PC-9 (cell line): ENCODE data around the gene TSHZ3. TPM values are rescaled to one million over a fixed set of nuclear protein-coding genes. Genes with fewer than 3 reads are reported as not detected.

ENCODE experiments used
- BruUV-seq: library from RNA; stranded (reverse); fragments of 400-500 nt; replicated peaks from 2 replicates; lab custom pipeline; 2021; lab: Mats Ljungman, UMichigan
- CTCF ChIA-PET: fragments of 300-600 bp; sonication (Branson Sonifier 250); formaldehyde crosslinking; loops from one replicate; lab custom pipeline; 2022; ENCODE audit warnings: antibody characterized with exemption; lab: Charles Lee
- POLR2A ChIA-PET: fragments of 300-600 bp; sonication (Branson Sonifier 250); formaldehyde crosslinking; loops from one replicate; lab custom pipeline; 2022; ENCODE audit warnings: antibody characterized with exemption; ENCODE audit not compliant: unreplicated experiment; lab: Charles Lee
- DNase-seq, 2 experiments: peaks; one replicate each; pipeline versions ENCODE4 v3.0.0 to v3.0.0-alpha.2; 2015 to 2022; ENCODE audit warnings: mixed read lengths in 1 of 2
- H2AFZ ChIP-seq: fragments of 200-600 bp; sonication (generic); 2 replicates; pipeline ENCODE4 v1.8.1; 2017; ENCODE audit warnings: antibody characterized with exemption
- H3F3A ChIP-seq: fragments of 200-600 bp; sonication (generic); 2 replicates; pipeline ENCODE4 v1.8.1; 2017; ENCODE audit warnings: antibody characterized with exemption, mild to moderate bottlenecking, low read depth; ENCODE audit not compliant: insufficient read depth
- H3K27ac ChIP-seq: fragments of 200-600 bp; sonication (generic); 2 replicates; pipeline ENCODE4 v1.6.1; 2016; ENCODE audit warnings: mixed run types
- H3K27me3 ChIP-seq: fragments of 200-600 bp; sonication (generic); 2 replicates; pipeline ENCODE4 v1.6.1; 2016; ENCODE audit warnings: low read depth, mixed run types; ENCODE audit not compliant: insufficient read depth
- H3K36me3 ChIP-seq: fragments of 200-600 bp; sonication (generic); 2 replicates; pipeline ENCODE4 v1.6.1; 2016; ENCODE audit warnings: low read depth, mixed run types
- H3K4me1 ChIP-seq: fragments of 200-600 bp; sonication (generic); replicated peaks from 2 replicates; pipeline ENCODE4 v1.6.1; 2016; ENCODE audit warnings: mixed run types; ENCODE audit not compliant: insufficient read depth
- H3K4me2 ChIP-seq: fragments of 200-600 bp; sonication (generic); 2 replicates; pipeline ENCODE4 v1.6.1; 2017; ENCODE audit warnings: mixed run types
- H3K4me3 ChIP-seq: fragments of 200-600 bp; sonication (generic); 2 replicates; pipeline ENCODE4 v1.6.1; 2016; ENCODE audit warnings: mixed run types
- H3K79me2 ChIP-seq: fragments of 200-600 bp; sonication (generic); 2 replicates; pipeline ENCODE4 v1.6.1; 2017; ENCODE audit warnings: low read depth, mixed run types
- H3K9me2 ChIP-seq: fragments of 200-600 bp; sonication (generic); 2 replicates; pipeline ENCODE4 v1.8.1; 2017; ENCODE audit warnings: mild to moderate bottlenecking; ENCODE audit not compliant: insufficient read depth
- H3K9me3 ChIP-seq: fragments of 200-600 bp; sonication (generic); 2 replicates; pipeline ENCODE4 v1.8.1; 2016; ENCODE audit warnings: low read depth; ENCODE audit not compliant: insufficient read depth
- H4K20me1 ChIP-seq: fragments of 200-600 bp; sonication (generic); 2 replicates; pipeline ENCODE4 v1.8.1; 2017; ENCODE audit not compliant: insufficient read depth
- EZH2 ChIP-seq: fragments of 200-600 bp; sonication (generic); IDR thresholded peaks from 2 replicates; pipeline ENCODE4 v1.8.0; 2017; ENCODE audit warnings: antibody characterized with exemption, low read depth
- intact Hi-C: fragments of 100-400 bp; cut with micrococcal nuclease; formaldehyde crosslinking; loops from one replicate; pipeline ENCODE4 v1.10.0; 2022; ENCODE audit not compliant: unreplicated experiment
- total RNA-seq: library from RNA; stranded (reverse); gene quantifications from 2 replicates; pipeline ENCODE4 v1.2.3, GENCODE V29; 2021
- TF ChIP-seq, protein P1 (sequence below): fragments of 200-600 bp; sonication (generic); conservative IDR thresholded peaks from 2 replicates; pipeline ENCODE4 v1.6.1; 2017; ENCODE audit warnings: mixed run types, antibody characterized with exemption, mild to moderate bottlenecking, moderate library complexity

The TSHZ3 gene
- total RNA-seq, 1 experiment from 2014 or later = not detected

DNA sequence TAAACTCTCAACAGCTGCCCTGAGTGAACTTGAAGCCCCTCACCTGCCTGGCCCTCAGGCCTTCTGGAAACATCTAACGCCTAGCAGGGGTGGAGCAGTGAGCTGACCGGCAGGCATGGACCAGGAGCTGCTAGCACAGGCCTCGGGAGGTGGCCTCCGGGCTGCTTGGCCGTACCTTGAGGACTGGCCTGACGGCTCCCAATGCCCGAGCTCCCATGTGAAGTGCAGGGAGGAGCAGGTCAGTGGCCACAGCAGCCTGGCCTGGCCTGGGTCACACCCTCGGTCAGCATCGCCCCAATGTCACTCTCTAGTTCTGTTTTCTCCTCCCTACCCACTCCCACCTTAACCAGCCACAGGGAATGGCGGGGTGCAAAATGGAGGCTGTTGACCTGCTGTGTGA lies 19.0 kb downstream of the TSHZ3 start:
- no peaks in the 10 kb centered on the region for H3K36me3 ChIP-seq
- TF ChIP-seq, protein P1, sequence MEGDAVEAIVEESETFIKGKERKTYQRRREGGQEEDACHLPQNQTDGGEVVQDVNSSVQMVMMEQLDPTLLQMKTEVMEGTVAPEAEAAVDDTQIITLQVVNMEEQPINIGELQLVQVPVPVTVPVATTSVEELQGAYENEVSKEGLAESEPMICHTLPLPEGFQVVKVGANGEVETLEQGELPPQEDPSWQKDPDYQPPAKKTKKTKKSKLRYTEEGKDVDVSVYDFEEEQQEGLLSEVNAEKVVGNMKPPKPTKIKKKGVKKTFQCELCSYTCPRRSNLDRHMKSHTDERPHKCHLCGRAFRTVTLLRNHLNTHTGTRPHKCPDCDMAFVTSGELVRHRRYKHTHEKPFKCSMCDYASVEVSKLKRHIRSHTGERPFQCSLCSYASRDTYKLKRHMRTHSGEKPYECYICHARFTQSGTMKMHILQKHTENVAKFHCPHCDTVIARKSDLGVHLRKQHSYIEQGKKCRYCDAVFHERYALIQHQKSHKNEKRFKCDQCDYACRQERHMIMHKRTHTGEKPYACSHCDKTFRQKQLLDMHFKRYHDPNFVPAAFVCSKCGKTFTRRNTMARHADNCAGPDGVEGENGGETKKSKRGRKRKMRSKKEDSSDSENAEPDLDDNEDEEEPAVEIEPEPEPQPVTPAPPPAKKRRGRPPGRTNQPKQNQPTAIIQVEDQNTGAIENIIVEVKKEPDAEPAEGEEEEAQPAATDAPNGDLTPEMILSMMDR = no peak
- no peak for TF ChIP-seq EZH2
- no peak for DNase-seq
- no peaks in the 10 kb centered on the region for H3K4me1 ChIP-seq
- H3K79me2 ChIP-seq = no peaks in the 10 kb centered on the region
- H3K9me2 ChIP-seq = no peaks in the 10 kb centered on the region
- CTCF ChIA-PET = no interaction called here
- no peaks in the 10 kb centered on the region for H4K20me1 ChIP-seq
- H3K27me3 ChIP-seq = peaks cover 84% of the 10 kb centered on the region
- no peaks in the 10 kb centered on the region for H3F3A ChIP-seq
- no peak overlapping the region for H2AFZ ChIP-seq
- no peak overlapping the region for H3K4me2 ChIP-seq
- intact Hi-C loops = no loop called here
- no TSS peak for BruUV-seq
- no peaks in the 10 kb centered on the region; the same call in 1 of the 2 replicates for H3K9me3 ChIP-seq
- POLR2A ChIA-PET = no interaction called here
- no peak overlapping the region for H3K4me3 ChIP-seq
- H3K27ac ChIP-seq = no peak overlapping the region

DNA sequence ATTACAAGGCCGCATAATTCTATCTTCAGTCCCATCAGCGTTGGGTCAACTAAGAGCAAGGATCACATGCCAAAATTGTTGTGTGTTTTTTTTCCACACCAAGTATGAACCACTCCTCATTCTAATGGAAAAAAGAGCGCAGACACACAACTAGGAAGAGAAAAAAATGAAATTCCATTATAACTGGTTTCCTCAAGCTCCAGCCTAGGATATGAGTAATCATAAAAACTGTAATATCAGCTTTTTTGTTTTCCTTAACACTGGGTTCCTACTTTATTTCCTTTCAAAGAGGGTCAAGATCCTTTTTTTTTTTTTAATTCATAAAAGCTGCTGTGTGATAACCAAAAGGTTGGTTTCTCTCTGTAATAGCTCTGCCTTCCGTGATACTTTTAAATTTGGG lies 19.4 kb downstream of the TSHZ3 start:
- TF ChIP-seq, protein P1 = no peak
- no peak for TF ChIP-seq EZH2
- H3K4me3 ChIP-seq = no peak overlapping the region
- no peaks in the 10 kb centered on the region for H3K36me3 ChIP-seq
- BruUV-seq = no TSS peak
- CTCF ChIA-PET = no interaction called here
- H3K9me3 ChIP-seq = no peaks in the 10 kb centered on the region; the same call in 1 of the 2 replicates
- no peaks in the 10 kb centered on the region for H3F3A ChIP-seq
- POLR2A ChIA-PET = no interaction called here
- no peaks in the 10 kb centered on the region for H3K9me2 ChIP-seq
- no peak for DNase-seq
- no peaks in the 10 kb centered on the region for H4K20me1 ChIP-seq
- H3K27me3 ChIP-seq = peaks cover 84% of the 10 kb centered on the region
- no peak overlapping the region for H3K27ac ChIP-seq
- no peaks in the 10 kb centered on the region for H3K79me2 ChIP-seq
- no peak overlapping the region for H3K4me2 ChIP-seq
- H2AFZ ChIP-seq = no peak overlapping the region
- no peaks in the 10 kb centered on the region for H3K4me1 ChIP-seq
- intact Hi-C loops = no loop called here

DNA sequence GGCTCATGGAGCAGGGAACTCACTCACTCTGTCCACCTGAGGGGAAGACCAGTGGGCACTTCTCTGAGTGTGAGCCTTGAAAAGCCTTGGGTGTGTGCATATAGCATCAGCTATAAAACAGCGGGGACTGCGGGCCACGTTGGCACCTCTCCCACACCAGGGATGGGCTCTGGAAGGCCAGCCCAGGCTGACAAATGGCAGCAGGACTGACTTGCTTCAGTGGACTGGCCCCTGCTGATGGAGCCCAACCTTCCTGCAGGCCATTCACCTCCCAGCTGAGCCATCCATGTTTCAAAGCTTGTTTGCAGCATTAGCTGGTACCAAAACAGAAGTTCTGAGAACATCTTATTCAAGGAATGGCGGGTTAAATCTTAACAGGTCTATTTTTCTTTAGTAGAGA lies 21.0 kb downstream of the TSHZ3 start:
- Histone ChIP-seq H3F3A (no peaks in the 10 kb centered on the region), H2AFZ (no peak overlapping the region), H3K9me2 (no peaks in the 10 kb centered on the region), H3K27me3 (peaks cover 86% of the 10 kb centered on the region), H3K4me1 (no peaks in the 10 kb centered on the region), H3K27ac (no peak overlapping the region), H4K20me1 (no peaks in the 10 kb centered on the region), H3K4me2 (no peak overlapping the region), H3K9me3 (no peaks in the 10 kb centered on the region; the same call in 1 of the 2 replicates), H3K79me2 (no peaks in the 10 kb centered on the region), H3K36me3 (no peaks in the 10 kb centered on the region), H3K4me3 (no peak overlapping the region)
- CTCF ChIA-PET = no interaction called here
- TF ChIP-seq, protein P1 = no peak
- no peak for TF ChIP-seq EZH2
- POLR2A ChIA-PET = no interaction called here
- intact Hi-C loops = no loop called here
- no TSS peak for BruUV-seq
- no peak for DNase-seq
